PC-3 (cell line): ENCODE data around the gene NFATC2. TPM values are rescaled to one million over a fixed set of nuclear protein-coding genes. Genes with fewer than 3 reads are reported as not detected.
A peak's percentile ranks its signal among the peaks of the same experiment; 100 is the strongest.
"Not testable (repeated sequence)": the region's sequence is repeated elsewhere in the genome, so short reads cannot be mapped to it uniquely, and the experiment has no call there.

Experiments
- ATAC-seq: fragments of 200-7000 bp; cut with Tn5 transposase; 2 replicates; pipeline ENCODE4 v1.9.1; 2020; ENCODE audit warnings: mild to moderate bottlenecking, moderate library complexity
- BruUV-seq: library from RNA; stranded (reverse); fragments of 400-500 nt; replicated peaks from 2 replicates; lab custom pipeline; 2021; lab: Mats Ljungman, UMichigan
- CTCF ChIA-PET: fragments of 300-600 bp; sonication (Branson Sonifier 250); formaldehyde crosslinking; loops from one replicate; lab custom pipeline; 2022; ENCODE audit warnings: antibody characterized with exemption; lab: Charles Lee
- POLR2A ChIA-PET: fragments of 300-600 bp; sonication (Branson Sonifier 250); formaldehyde crosslinking; loops from one replicate; lab custom pipeline; 2022; ENCODE audit warnings: antibody characterized with exemption; ENCODE audit not compliant: unreplicated experiment; lab: Charles Lee
- DNase-seq: peaks from one replicate; pipeline ENCODE4 v3.0.0-alpha.2; 2015
- H2AFZ ChIP-seq: fragments of 300-600 bp; sonication (generic); 2 replicates; pipeline ENCODE4 v1.6.0; 2016; ENCODE audit warnings: antibody characterized with exemption, low read length
- H3F3A ChIP-seq: fragments of 300-600 bp; sonication (generic); one replicate; pipeline ENCODE4 v1.6.0; 2017; ENCODE audit warnings: antibody characterized with exemption, low read length, control low read depth, mild to moderate bottlenecking; ENCODE audit not compliant: unreplicated experiment
- H3K27ac ChIP-seq: fragments of 300-600 bp; sonication (generic); 2 replicates; pipeline ENCODE4 v1.5.1; 2016; ENCODE audit warnings: mild to moderate bottlenecking, low read length
- H3K27me3 ChIP-seq: fragments of 300-600 bp; sonication (generic); 2 replicates; pipeline ENCODE4 v1.6.1; 2016; ENCODE audit warnings: low read length, mixed read lengths
- H3K36me3 ChIP-seq: fragments of 300-600 bp; sonication (generic); 2 replicates; pipeline ENCODE4 v1.6.1; 2016; ENCODE audit warnings: low read depth, mixed run types, low read length, mixed read lengths
- H3K4me1 ChIP-seq: fragments of 300-600 bp; sonication (generic); 2 replicates; pipeline ENCODE4 v1.5.1; 2016; ENCODE audit warnings: low read length; ENCODE audit not compliant: insufficient read depth
- H3K4me2 ChIP-seq: fragments of 300-600 bp; sonication (generic); 2 replicates; pipeline ENCODE4 v1.6.0; 2016; ENCODE audit warnings: low read length
- H3K4me3 ChIP-seq: fragments of 300-600 bp; sonication (generic); 2 replicates; pipeline ENCODE4 v1.5.1; 2016; ENCODE audit warnings: mild to moderate bottlenecking, low read length, mixed read lengths
- H3K79me2 ChIP-seq: fragments of 300-600 bp; sonication (generic); 2 replicates; pipeline ENCODE4 v1.6.1; 2017; ENCODE audit warnings: low read length, mixed read lengths
- H3K9ac ChIP-seq: fragments of 300-600 bp; sonication (generic); 2 replicates; pipeline ENCODE4 v1.6.0; 2016; ENCODE audit warnings: mild to moderate bottlenecking, low read length
- H3K9me2 ChIP-seq: fragments of 300-600 bp; sonication (generic); replicated peaks from 2 replicates; pipeline ENCODE4 v1.6.1; 2016; ENCODE audit warnings: mixed run types, low read length, mixed read lengths
- H3K9me3 ChIP-seq: fragments of 300-600 bp; sonication (generic); 2 replicates; pipeline ENCODE4 v1.6.1; 2016; ENCODE audit warnings: low read length, mixed read lengths
- H4K20me1 ChIP-seq: fragments of 300-600 bp; sonication (generic); 2 replicates; pipeline ENCODE4 v1.6.1; 2016; ENCODE audit warnings: low read length, mixed read lengths
- EZH2 ChIP-seq: fragments of 300-600 bp; sonication (generic); IDR thresholded peaks from one replicate; pipeline ENCODE4 v1.6.1; 2017; ENCODE audit warnings: antibody characterized with exemption, mild to moderate bottlenecking, low read length; ENCODE audit not compliant: unreplicated experiment
- EZH2phosphoT487 ChIP-seq: fragments of 300-600 bp; sonication (generic); IDR thresholded peaks from 2 replicates; pipeline ENCODE4 v1.6.1; 2018; ENCODE audit warnings: mild to moderate bottlenecking, antibody characterized with exemption, low read length, borderline replicate concordance
- intact Hi-C: fragments of 100-400 bp; cut with micrococcal nuclease; formaldehyde crosslinking; loops from 2 replicates; pipeline ENCODE4 v1.9.0; 2023
- total RNA-seq: library from RNA; depleted of rRNA; stranded (reverse); fragments of >200 nt; gene quantifications from 2 replicates; pipeline ENCODE4 v1.2.3, GENCODE V29; 2014
- TF ChIP-seq, protein P1 (sequence below): fragments of 300-600 bp; sonication (generic); conservative IDR thresholded peaks from 2 replicates; pipeline ENCODE4 v1.5.1; 2017; ENCODE audit warnings: antibody characterized with exemption, low read depth, mild to moderate bottlenecking, low read length

Gene NFATC2
- total RNA-seq, 1 experiment from 2014 or later, result 12.9 TPM

DNA sequence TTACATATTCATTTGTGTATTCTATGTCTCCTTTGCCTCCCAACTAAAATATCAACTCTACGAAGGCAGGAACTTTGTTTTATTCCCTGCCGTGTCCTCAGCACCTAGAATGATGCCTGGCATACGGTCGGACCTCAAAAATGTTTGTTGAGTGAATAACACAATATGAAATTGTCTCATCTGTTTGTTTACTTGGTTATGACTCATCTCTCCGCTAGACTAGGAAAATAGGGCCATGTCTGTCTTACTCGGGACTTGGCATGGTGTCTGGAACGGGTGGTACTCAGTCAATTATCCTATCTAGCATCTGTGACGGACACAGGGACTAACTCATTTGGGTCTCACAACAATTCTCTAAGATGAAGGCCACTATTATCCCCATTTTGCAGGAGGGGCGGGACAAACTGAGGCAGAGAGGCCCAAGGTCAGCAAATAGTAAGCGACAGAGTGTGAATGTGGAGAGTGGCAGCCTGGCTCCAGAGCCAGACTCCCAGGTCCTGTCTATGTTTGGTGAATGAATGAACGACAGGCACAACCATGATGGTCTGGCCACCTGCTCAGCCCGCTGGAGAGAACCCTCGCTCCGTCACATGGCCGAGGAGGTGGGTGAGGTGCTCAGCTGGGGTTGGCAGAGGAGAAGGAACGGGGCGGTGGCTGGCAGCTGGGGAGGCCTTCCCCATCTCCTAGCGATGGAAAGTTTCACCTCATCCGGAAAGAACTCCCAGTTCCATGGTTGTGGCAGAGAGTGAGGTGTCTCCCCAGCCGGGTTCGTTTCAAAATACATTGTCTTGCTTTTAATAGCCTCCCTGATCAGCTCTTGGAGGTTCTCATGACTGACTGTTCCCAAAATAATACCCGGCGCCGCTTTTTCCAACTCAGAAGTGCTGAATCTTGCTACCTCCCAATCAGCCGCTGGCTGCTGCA, 27.6 kb upstream of the NFATC2 start:
- peak overlapping the region; percentile 12 for H3K4me2 ChIP-seq
- no TSS peak for BruUV-seq
- H3K27me3 ChIP-seq, result no peaks in the 10 kb centered on the region
- no peaks in the 10 kb centered on the region for H3K9me2 ChIP-seq
- H3K4me3 ChIP-seq, result no peak overlapping the region
- H3K9me3 ChIP-seq, result no peaks in the 10 kb centered on the region
- H3K4me1 ChIP-seq, result peaks cover 25% of the 10 kb centered on the region
- peaks cover 5% of the 10 kb centered on the region for H3F3A ChIP-seq
- no peak for TF ChIP-seq EZH2
- TF ChIP-seq, protein P1, sequence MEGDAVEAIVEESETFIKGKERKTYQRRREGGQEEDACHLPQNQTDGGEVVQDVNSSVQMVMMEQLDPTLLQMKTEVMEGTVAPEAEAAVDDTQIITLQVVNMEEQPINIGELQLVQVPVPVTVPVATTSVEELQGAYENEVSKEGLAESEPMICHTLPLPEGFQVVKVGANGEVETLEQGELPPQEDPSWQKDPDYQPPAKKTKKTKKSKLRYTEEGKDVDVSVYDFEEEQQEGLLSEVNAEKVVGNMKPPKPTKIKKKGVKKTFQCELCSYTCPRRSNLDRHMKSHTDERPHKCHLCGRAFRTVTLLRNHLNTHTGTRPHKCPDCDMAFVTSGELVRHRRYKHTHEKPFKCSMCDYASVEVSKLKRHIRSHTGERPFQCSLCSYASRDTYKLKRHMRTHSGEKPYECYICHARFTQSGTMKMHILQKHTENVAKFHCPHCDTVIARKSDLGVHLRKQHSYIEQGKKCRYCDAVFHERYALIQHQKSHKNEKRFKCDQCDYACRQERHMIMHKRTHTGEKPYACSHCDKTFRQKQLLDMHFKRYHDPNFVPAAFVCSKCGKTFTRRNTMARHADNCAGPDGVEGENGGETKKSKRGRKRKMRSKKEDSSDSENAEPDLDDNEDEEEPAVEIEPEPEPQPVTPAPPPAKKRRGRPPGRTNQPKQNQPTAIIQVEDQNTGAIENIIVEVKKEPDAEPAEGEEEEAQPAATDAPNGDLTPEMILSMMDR, result no peak
- peak; percentile 89 for TF ChIP-seq EZH2phosphoT487
- ChIA-PET CTCF (no interaction called here), POLR2A (no interaction called here)
- H3K36me3 ChIP-seq, result no peaks in the 10 kb centered on the region
- peak; percentile 75 for ATAC-seq
- H2AFZ ChIP-seq, result no peak overlapping the region
- intact Hi-C loops, result no loop called here
- H3K9ac ChIP-seq, result no peak overlapping the region
- no peaks in the 10 kb centered on the region for H3K79me2 ChIP-seq
- H4K20me1 ChIP-seq, result no peaks in the 10 kb centered on the region
- H3K27ac ChIP-seq, result no peak overlapping the region
- DNase-seq, result peak; percentile 98

DNA sequence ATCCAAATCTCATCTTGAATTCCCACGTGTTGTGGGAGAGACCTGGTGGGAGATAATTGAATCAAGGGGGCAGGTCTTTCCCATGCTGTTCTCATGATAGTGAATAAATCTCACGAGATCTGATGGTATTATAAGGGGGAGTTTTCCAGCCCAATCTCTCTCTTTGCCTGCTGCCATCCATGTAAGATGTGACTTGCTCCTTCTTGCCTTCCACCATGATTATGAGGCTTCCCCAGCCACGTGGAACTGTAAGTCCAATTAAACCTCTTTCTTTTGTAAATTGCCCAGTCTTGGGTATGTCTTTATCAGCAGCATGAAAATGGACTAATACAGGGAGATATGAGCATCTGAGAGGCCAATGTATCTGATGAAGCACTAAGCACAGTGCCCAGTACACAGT, 26.0 kb upstream of the NFATC2 start:
- H3K4me2 ChIP-seq, H3K4me3 ChIP-seq, H2AFZ ChIP-seq, ATAC-seq, H3K9me2 ChIP-seq, H3K9me3 ChIP-seq, H3K79me2 ChIP-seq, DNase-seq, POLR2A ChIA-PET, H3K36me3 ChIP-seq, intact Hi-C loops, H3F3A ChIP-seq, H3K27me3 ChIP-seq, H3K27ac ChIP-seq, CTCF ChIA-PET, H4K20me1 ChIP-seq, H3K9ac ChIP-seq, BruUV-seq: not testable (repeated sequence)
- H3K4me1 ChIP-seq, result peaks cover 26% of the 10 kb centered on the region

DNA sequence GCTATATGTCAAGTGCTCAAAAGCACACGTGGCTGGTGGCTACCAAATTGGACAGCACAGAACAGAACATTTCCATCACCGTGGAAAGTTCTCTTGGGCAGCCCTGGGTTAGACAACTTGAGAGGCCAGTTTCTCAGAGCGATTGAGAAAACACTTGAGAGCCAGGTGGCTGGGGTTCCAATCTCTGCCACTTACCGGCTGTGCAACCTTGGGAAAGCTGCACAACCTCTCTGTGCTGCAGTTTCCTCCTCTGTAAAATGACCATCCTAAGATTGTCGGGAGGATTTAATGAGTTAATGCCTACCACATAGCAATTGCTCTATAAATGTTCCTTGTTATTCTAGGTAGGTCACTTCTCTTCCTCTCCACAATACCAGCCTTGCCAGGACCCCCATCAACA, 25.1 kb upstream of the NFATC2 start:
- Histone ChIP-seq H3F3A (peaks cover 13% of the 10 kb centered on the region), H3K27me3 (no peaks in the 10 kb centered on the region), H4K20me1 (no peaks in the 10 kb centered on the region), H2AFZ (no peak overlapping the region), H3K9me2 (no peaks in the 10 kb centered on the region), H3K79me2 (no peaks in the 10 kb centered on the region), H3K4me2 (no peak overlapping the region), H3K4me3 (no peak overlapping the region), H3K27ac (no peak overlapping the region), H3K9ac (no peak overlapping the region), H3K9me3 (no peaks in the 10 kb centered on the region), H3K4me1 (peaks cover 31% of the 10 kb centered on the region), H3K36me3 (no peaks in the 10 kb centered on the region)
- CTCF ChIA-PET, result no interaction called here
- no peak for TF ChIP-seq EZH2phosphoT487
- TF ChIP-seq, protein P1, result no peak
- TF ChIP-seq EZH2, result no peak
- intact Hi-C loops, result no loop called here
- DNase-seq (no peak), ATAC-seq (no peak)
- no TSS peak for BruUV-seq
- POLR2A ChIA-PET, result no interaction called here
